HL-60 (cell line): ENCODE results near the gene RBM33.

ENCODE experiments used
- GABPA ChIP-seq: IDR thresholded peaks from 2 replicates; pipeline ENCODE4 v1.6.1; 2012; ENCODE audit warnings: low read depth
- TF ChIP-seq, protein P1 (sequence below): IDR thresholded peaks from 2 replicates; pipeline ENCODE4 v1.6.1; 2012; ENCODE audit warnings: low read depth; ENCODE audit not compliant: insufficient replicate concordance

DNA sequence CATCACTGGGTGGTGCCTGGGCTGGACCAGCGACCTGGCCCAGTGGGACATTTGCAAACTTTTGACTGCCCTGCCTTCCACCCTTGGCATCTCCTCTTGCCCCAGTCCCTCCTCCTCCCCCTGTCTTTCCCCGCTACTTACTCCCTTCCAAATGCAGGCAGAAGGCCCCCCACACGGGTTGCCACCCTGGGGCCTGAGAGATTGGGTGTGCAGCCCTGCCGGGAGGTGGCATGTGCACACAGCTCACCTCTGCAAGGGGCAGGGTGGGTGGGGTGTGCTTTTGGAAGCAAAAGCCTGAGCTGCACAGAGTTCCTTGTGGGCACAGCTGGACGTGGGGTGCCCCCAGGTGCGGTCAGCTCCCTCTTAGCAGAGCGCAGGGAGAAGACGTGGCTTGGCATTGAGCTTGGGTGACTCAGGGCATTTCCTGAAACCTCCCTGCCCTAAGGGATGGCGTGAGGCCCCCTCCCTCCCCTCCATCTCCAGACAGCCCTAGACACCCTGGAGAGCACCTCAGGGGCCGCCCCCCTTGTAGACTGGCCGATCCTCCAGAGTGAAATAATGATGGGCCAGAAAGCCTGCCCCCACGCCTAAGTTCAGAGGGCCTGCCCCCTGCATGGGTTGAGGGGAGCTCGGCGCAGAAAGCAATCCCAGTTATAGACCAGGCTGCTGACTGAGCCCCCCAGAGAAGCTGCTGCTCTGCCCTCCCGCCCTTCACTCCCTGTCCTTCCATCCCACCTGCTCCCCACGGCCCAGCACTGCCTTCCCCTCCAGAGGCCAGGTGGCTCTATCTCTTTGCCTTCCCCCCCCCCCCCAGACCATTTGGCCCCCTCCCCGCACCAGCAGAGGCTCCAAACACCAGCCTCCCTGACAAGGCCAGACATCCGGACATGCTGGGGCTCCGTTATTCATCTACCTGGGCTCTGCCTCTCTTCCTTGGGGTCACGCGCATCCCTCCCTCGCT lies 170.1 kb downstream of the RBM33 start:
- TF ChIP-seq GABPA, result no peak
- TF ChIP-seq, protein P1, sequence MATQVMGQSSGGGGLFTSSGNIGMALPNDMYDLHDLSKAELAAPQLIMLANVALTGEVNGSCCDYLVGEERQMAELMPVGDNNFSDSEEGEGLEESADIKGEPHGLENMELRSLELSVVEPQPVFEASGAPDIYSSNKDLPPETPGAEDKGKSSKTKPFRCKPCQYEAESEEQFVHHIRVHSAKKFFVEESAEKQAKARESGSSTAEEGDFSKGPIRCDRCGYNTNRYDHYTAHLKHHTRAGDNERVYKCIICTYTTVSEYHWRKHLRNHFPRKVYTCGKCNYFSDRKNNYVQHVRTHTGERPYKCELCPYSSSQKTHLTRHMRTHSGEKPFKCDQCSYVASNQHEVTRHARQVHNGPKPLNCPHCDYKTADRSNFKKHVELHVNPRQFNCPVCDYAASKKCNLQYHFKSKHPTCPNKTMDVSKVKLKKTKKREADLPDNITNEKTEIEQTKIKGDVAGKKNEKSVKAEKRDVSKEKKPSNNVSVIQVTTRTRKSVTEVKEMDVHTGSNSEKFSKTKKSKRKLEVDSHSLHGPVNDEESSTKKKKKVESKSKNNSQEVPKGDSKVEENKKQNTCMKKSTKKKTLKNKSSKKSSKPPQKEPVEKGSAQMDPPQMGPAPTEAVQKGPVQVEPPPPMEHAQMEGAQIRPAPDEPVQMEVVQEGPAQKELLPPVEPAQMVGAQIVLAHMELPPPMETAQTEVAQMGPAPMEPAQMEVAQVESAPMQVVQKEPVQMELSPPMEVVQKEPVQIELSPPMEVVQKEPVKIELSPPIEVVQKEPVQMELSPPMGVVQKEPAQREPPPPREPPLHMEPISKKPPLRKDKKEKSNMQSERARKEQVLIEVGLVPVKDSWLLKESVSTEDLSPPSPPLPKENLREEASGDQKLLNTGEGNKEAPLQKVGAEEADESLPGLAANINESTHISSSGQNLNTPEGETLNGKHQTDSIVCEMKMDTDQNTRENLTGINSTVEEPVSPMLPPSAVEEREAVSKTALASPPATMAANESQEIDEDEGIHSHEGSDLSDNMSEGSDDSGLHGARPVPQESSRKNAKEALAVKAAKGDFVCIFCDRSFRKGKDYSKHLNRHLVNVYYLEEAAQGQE, result no peak
